GM19372 (cell line): ENCODE results near the gene STARD8.
"Not testable (repeated sequence)": the region's sequence is repeated elsewhere in the genome, so short reads cannot be mapped to it uniquely, and the experiment has no call there.

Experiments used
- ATAC-seq: cut with Tn5 transposase; IDR thresholded peaks from one replicate; pipeline ENCODE4 v1.9.1; 2021; ENCODE audit warnings: mild to moderate bottlenecking, low read depth, moderate library complexity; ENCODE audit not compliant: unreplicated experiment

STARD8 gene, protein sequence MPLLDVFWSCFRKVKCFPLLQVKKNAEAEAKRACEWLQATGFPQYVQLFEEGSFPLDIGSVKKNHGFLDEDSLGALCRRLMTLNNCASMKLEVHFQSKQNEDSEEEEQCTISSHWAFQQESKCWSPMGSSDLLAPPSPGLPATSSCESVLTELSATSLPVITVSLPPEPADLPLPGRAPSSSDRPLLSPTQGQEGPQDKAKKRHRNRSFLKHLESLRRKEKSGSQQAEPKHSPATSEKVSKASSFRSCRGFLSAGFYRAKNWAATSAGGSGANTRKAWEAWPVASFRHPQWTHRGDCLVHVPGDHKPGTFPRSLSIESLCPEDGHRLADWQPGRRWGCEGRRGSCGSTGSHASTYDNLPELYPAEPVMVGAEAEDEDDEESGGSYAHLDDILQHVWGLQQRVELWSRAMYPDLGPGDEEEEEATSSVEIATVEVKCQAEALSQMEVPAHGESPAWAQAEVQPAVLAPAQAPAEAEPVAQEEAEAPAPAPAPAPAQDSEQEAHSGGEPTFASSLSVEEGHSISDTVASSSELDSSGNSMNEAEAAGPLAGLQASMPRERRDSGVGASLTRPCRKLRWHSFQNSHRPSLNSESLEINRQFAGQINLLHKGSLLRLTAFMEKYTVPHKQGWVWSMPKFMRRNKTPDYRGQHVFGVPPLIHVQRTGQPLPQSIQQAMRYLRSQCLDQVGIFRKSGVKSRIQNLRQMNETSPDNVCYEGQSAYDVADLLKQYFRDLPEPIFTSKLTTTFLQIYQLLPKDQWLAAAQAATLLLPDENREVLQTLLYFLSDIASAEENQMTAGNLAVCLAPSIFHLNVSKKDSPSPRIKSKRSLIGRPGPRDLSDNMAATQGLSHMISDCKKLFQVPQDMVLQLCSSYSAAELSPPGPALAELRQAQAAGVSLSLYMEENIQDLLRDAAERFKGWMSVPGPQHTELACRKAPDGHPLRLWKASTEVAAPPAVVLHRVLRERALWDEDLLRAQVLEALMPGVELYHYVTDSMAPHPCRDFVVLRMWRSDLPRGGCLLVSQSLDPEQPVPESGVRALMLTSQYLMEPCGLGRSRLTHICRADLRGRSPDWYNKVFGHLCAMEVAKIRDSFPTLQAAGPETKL

DNA sequence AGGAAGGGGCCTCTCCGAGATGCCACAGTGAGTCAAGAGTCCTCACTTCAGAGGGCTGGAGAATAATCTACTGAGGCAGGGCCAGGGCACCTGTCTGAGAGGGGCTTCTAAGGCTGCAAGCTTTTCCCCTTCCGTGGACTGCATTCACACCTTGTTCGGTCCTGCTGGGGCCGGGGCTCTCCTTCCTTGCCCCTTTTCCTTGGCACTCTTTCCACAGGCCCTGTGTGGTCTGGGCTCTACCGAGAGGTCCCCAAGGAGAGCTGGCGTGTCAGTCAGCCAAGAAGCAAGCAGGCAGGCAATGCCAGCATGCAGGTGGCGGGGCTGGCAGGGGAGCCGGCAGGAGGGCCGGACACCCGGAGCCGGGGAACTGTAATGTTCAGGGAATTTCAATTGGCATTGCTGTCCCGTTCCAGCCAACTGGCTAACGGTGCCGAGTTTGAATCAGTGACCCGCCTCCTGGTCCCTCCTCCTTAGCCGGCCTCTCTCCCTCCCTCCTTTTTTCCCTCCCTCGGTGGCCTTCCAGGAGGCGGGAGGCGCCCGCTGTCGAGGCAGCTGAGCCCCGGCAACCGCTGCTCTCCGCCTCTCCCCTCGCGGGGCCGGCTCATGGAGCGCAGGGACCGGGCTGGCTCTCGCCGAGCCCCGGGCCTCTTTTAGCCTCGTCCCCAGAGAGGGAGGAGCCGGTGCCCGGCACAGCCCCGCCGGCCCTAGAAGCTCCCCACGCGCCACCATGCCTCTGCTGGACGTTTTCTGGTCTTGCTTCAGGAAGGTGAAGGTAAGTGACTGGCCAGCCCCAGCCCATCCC is at the start of gene STARD8:
Gene STARD8 (plus strand): TSS at position 511 of the 802 bp plus-strand sequence. CDS start 217 bp downstream, at position 728.
- no peak for ATAC-seq

DNA sequence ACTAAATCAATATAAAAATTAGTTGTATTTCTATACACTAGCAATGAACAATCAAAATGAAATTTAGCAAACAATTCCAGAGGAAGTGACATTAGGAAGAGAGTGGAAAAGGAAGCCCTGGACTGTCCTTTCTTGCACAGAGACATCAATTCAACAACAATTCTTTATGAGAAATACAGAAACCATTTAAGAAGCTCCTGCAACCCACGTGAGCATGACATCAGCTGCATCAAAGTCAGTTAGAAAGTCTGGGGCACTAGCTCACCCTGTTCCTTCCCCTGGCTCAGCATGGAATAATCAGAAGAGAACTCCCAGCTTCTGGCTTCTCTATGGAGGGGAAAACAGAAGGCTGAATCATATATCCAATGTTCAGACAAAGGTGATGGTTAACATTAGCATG is 48.6 kb upstream of the STARD8 start:
- ATAC-seq, result no peak

DNA sequence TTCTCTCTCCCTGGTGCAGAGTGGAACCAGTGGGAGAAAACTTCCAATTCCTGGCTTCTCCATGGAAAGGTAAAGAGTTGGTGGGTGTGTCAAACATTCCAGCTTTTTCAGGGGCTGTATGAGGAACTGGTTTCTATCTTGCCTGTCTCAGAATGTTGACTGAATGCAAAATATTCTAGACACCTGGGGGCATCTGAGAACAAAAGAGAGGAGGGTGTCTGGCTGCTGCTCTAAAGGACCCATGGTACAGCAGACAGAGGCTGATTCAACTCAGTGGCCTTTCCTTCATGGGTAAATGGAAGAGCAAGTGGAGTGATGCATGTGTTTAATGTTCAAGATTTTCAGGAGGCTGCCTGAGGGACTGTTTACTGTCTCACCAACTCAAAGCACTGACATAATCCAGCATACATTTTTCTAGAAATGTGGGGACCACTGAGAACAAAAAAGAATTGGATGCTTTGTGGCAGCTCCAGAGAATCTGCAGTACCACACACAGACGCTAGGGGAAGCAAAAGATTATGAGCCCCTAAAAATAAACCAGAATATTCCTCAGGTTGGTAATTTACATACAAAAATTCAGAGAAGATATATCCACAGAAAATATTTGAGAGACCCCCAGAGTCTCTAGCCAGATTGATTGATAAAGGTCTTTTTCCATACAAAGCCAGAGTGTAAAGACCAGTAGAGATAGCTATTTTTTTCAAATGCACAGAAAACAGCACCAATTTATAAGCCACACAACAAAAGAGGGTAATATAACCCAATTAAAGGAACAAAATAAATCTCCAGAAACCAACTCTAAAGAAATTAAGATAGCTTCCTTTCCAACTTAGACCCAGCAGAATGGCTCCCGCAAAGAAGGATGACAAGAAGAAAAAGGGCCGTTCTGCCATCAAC is 48.0 kb upstream of the STARD8 start:
- no peak for ATAC-seq

DNA sequence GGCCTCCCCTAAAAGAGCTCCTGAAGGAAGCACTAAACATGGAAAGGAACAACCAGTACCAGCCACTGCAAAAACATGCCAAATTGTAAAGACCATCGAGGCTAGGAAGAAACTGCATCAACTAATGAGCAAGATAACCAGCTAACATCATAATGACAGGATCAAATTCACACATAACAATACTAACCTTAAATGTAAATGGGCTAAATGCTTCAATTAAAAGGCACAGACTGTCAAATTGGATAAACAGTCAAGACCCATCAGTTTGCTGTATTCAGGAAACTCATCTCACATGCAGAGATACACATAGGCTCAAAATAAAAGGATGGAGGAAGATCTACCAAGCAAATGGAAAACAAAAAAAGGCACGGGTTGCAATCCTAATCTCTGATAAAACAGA is 43.2 kb upstream of the STARD8 start:
- ATAC-seq, result not testable (repeated sequence)

DNA sequence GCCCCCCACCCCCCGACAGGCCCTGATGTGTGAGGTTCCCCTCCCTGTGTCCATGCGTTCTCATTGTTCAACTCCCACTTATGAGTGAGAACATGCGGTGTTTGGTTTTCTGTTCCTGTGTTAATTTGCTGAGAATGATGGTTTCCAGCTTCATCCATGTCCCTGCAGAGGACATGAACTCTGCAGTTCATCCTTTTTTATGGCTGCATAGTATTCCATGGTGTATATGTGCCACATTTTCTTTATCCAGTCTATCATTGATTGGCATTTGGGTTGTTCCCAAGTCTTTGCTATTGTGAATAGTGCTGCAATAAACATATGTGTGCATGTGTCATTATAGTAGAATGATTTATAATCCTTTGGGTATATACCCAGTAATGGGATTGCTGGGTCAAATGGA is 32.7 kb upstream of the STARD8 start:
- not testable (repeated sequence) for ATAC-seq

DNA sequence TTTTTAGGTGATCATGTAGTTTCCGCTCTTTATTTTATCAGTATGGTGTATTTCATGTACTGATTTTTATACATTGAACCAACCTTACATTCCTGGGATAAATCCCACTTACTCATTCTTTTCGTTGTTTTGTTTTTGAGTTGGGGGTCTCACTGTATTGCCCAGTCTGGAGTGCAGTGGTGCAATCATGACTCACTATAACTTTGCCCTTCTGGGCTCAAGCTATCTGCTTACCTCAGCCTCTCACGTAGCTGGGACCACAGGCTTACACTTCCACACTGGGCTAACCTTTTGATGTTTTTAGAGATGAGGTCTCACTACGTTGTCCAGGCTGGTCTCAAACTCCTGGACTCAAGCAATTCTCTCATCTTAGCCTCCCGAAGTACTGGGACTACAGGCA is 19.5 kb upstream of the STARD8 start:
- ATAC-seq, result no peak

DNA sequence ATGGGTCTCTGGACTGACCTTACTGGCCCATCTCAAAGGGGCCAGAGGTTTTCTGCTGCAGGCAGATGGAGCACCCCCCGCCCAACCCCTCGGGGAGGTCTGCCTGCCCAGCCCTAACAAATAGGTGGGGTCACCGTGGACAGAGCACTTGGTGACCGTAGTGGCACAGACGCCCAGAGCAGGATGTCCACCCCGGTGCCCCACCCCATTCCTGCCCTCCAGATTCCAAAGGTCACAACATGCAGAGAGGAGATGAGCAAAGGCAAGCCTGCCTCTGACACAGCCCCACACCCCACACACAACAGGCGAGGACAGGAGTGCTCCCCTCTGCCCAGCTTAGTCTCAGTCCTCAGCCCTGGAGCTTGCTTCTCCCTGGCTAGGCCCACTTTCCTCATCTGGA is 17.5 kb upstream of the STARD8 start:
- ATAC-seq, result not testable (repeated sequence)

DNA sequence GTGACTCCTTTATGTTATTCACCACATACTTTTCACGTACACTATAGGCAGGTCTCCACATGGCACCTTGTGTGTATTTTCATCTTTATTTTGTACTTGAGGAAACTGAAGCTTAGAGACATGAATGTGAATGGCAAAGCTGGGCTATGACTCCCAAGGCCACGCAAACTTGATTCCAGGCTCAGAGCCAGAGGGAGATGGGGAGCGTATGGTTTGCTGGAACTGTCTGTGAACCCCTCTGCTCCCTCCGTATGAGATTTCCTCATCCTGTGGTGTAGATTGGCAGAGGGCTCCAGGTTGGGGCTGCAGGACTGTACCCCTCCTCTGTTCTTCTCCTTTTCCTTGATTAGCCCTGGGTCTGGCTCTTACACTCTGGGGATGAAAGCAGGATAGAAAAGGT is 16.1 kb upstream of the STARD8 start:
- ATAC-seq, result no peak

DNA sequence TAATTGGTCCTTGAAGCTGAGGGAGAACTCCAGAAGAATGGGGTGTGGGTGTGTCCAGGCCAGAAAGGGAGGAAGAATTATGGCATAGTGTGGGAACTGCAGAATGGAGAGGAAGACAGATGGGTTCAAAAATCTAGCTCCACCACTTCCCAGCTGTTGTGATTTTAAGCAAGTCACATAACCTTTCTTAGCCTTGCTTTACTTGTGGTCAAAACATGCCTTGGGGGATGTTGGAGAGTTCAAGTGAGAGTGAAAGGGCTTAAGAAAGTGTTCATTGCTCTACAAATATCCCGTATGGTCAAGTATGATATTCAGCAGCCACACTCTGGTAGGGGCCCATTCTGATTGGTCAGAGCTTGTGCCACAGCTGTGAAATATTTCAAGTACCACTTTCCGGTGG is 15.0 kb upstream of the STARD8 start:
- no peak for ATAC-seq

DNA sequence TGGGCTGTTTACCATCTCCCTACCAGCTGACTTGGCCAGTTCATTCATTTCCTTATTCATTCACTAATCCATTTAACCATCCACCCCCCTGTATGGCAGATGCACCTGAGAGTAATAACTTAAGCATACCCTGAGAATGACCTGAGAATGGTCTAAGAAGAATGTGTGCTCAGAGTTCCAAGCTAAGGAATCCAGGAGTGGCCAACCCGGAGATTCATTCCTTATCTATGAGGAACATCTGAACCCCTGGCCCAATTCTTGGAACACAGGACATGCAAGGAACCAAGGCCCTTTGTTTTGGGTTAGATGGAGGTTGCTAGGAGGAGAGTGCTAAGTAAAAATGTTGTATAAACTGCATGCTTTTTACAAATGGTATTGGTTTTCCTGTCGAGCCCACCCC is 13.5 kb upstream of the STARD8 start:
- ATAC-seq, result no peak

DNA sequence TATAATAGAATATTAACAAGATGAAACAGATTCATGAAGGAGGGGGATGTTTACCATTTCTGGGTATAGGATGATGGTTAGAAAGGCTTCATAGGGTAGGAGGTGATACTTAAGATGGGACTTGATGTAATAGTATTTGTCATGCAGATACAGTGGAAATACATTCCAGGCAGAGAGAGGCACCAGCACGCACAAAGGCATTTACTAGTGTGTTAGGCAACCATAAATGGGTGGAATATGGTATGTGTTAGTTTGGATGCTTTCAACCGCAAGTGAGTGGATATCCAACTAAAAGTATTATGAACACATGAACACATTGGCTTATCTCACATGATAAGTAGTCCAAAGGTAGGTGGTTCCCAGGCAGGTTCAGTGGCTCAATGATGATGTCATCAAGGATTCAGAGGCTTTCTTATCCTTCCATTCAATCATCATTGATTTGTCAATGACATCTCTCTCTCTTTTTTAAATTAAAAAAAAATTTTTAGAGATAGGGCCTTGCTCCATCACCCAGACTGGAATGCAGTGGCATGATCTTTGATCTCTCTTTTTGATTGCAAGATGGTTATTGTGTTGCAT is 12.7 kb upstream of the STARD8 start:
- ATAC-seq, result no peak

DNA sequence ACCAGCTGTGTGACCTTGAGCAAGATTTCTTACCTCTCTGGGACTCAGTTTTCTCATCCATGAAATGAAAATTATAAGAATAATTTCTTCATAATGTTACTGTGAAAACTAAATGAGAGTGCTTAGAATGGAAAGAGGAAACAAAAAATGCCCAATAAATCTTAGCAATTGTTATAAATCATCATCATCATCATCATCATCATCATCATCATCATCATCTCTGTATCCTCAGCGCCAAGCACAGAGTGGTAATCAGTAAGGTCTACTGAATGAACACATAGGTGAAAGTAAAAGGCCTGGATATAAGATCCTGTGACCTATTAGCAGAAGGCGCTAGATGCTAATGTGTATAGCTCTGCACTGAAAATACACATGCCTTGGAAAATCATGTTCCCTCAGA is 6.8 kb upstream of the STARD8 start:
- ATAC-seq, result no peak

DNA sequence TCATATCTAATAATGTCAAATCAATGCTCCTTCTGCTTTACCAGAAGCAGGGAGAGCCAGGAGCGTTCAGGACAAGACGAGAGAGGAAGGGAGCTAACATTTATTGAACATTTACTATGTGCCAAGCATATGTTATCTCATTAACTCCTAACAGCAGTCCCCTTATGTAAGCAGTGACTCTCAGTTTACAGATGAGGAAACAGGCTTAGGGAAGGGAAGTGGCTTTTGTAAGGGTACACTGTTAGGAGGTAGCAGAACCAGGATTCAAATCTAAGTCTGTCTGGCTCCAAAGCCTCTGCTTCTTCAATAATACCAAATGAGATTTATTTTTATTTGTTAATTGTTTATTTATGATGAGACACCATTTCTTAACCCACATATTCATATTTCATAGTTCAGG is 2.6 kb upstream of the STARD8 start:
- ATAC-seq, result no peak

DNA sequence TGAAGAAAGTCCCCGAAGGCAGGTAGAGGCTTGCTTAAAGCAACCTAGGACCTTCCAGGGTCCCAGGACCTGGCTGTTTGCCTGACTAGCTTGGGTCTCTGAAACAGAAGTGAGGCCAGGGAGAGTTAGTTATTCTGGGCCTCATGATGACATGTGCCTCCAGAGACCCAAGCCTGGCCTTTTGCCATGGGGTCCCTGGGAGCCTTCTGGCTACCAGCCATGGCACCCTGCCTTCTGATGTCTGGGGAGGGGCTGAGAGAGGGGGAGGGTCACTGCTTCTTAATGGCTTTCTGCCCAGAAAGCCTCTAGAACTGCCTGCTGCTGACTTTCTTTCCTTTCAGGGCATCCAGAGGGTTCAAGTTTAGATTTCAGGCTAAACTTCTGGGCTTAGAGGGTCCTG is 1.0 kb upstream of the STARD8 start:
- ATAC-seq, result no peak

DNA sequence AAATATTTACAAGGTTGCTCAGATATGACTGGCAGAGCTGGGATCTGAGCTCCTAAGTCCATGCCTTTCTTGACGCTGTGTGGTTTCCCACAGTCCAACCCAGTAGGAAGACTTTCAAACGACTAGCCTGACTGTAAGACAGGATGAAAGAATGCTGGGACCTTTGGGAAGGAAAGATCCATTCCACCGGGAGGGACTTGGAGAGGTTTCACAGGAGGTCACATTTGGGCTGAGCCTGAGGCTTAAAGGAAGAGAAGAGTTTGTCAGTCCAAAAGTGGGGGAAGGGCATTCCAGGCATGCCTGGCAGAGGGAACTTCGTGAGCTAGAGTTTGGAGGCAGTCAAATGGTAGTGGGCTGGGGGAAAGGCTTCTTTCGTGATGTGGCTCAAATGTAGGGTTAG is 1.5 kb downstream of the STARD8 start:
- ATAC-seq, result no peak

DNA sequence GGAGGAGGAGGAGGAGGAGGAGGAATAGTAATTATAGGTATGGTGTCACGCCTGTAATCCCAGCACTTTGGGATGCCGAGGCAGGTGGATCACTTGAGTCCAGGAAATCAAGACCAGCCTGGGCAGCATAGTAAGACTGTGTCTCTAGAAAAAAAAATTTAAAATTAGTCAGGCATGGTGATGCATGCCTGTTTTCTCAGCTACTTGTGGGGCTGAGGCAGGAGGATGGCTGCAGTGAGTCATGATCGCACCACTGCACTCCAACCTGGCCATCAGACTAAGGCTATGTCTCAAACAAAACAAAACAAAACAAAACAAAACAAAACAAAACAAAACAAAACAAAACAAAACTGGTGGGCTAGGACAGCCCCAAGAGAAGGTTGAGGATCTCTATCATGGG is 3.0 kb downstream of the STARD8 start:
- no peak for ATAC-seq

DNA sequence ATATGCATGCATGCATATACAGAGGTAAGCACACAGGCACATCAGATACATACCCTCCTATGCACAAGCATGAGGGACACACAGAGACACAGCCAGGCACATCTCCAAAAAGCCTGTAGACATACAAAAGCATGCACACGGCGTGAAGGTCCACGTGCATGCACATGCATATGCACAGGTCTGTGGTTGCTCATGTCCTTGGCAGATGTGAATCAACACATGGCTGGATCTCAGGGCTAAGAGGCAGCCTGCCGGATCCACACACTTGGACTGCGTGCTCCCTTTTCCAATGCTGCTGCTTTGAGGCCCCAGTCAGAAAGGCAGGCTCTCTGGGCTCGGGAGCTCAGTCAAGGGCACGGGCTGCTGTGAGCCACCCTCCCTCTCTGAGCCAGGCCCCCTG is 3.6 kb downstream of the STARD8 start:
- ATAC-seq, result no peak

DNA sequence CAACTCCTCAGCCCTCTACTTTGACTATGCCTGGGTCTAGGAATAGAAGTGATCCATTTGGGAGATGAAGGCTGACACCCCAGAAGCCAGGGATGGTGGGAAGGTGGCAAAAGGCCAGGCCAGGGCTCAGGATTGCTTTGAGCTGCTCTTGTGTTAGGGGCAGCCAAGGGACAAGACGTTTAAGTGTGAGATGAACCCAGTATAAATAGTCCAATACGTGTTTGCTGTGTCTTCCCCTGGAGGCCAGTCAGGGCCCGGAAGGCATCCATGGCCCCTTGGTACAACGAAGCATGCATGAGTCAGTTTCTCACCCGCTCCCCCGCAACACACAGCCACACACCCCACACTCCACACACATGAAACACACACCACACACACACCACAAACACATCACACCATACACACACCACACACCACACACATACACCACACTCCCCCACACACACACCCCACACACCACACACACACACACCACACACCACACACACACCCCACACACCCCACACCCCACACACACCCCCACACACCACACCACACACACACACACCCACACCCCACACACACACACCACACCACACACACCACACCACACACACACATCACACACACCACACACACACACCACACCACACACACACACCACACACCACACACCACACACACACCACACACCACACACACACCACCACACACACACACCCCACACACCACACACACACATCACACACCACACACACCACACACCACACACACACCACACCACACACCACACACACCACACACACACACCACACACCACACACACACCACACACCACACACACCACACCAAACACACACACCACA is 5.1 kb downstream of the STARD8 start:
- no peak for ATAC-seq
